ENCODE results near the gene EIF4G1. TPM values are rescaled to one million over a fixed set of nuclear protein-coding genes. Genes with fewer than 3 reads are reported as not detected.
"Not testable (repeated sequence)": the region's sequence is repeated elsewhere in the genome, so short reads cannot be mapped to it uniquely, and the experiment has no call there.

The EIF4G1 gene, protein sequence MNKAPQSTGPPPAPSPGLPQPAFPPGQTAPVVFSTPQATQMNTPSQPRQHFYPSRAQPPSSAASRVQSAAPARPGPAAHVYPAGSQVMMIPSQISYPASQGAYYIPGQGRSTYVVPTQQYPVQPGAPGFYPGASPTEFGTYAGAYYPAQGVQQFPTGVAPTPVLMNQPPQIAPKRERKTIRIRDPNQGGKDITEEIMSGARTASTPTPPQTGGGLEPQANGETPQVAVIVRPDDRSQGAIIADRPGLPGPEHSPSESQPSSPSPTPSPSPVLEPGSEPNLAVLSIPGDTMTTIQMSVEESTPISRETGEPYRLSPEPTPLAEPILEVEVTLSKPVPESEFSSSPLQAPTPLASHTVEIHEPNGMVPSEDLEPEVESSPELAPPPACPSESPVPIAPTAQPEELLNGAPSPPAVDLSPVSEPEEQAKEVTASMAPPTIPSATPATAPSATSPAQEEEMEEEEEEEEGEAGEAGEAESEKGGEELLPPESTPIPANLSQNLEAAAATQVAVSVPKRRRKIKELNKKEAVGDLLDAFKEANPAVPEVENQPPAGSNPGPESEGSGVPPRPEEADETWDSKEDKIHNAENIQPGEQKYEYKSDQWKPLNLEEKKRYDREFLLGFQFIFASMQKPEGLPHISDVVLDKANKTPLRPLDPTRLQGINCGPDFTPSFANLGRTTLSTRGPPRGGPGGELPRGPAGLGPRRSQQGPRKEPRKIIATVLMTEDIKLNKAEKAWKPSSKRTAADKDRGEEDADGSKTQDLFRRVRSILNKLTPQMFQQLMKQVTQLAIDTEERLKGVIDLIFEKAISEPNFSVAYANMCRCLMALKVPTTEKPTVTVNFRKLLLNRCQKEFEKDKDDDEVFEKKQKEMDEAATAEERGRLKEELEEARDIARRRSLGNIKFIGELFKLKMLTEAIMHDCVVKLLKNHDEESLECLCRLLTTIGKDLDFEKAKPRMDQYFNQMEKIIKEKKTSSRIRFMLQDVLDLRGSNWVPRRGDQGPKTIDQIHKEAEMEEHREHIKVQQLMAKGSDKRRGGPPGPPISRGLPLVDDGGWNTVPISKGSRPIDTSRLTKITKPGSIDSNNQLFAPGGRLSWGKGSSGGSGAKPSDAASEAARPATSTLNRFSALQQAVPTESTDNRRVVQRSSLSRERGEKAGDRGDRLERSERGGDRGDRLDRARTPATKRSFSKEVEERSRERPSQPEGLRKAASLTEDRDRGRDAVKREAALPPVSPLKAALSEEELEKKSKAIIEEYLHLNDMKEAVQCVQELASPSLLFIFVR (N-terminal part only)
- total RNA-seq = 215 and 245 TPM in 2 replicates

DNA sequence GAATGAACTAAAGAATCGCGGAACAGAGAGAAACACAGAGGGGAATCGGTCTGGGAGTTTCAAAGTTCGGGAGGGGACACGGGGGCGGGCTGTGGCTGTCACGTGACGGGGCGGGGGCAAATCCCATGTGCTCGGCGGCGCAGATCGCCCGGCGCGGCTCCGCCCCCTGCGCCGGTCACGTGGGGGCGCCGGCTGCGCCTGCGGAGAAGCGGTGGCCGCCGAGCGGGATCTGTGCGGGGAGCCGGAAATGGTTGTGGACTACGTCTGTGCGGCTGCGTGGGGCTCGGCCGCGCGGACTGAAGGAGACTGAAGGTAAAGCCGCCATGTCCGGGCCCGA is at the start of gene EIF4G1:
Gene EIF4G1, plus strand, starts transcription at position 244 of the 337 bp plus-strand sequence. CDS start 1,191 bp downstream, outside the sequence.
- Histone ChIP-seq H2AFZ (ENCODE audit: low read length) (peak within 1 kb of the TSS; percentile 48), H4K20me1 (ENCODE audit: insufficient read depth, low read length) (peaks cover 39% of the 10 kb centered on the region)

DNA sequence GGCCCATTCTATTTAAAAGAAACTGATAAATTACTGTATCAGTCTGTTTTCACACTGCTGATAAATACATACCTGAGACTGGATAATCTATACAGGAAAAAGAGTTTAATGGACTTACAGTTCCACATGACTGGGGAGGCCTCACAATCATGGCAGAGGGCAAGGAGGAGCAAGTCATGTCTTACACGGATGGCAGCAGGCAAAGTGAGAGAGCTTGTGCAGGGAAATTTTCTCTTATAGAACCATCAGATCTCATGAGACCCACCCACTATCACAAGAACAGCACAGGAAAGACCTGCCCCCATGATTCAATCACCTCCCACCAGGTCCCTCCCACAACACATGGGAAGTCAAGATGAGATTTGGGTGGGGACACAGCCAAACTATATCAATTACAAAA is 47.2 kb upstream of the EIF4G1 start:
- H3K36me3 ChIP-seq (ENCODE audit: insufficient read depth, low read length); H3K4me1 ChIP-seq (ENCODE audit: insufficient read depth, low read length); H3K79me2 ChIP-seq (ENCODE audit: insufficient read depth, low read length): not testable (repeated sequence)

More for the DNA sequence above, at the start of gene EIF4G1:
- DNase-seq (ENCODE audit: insufficient read length, low spot score, missing footprints) = peak; percentile 99
- peak within 1 kb of the TSS; percentile 90 for H3K27ac ChIP-seq (ENCODE audit: low read depth, low read length)
- TF ChIP-seq, protein P1, sequence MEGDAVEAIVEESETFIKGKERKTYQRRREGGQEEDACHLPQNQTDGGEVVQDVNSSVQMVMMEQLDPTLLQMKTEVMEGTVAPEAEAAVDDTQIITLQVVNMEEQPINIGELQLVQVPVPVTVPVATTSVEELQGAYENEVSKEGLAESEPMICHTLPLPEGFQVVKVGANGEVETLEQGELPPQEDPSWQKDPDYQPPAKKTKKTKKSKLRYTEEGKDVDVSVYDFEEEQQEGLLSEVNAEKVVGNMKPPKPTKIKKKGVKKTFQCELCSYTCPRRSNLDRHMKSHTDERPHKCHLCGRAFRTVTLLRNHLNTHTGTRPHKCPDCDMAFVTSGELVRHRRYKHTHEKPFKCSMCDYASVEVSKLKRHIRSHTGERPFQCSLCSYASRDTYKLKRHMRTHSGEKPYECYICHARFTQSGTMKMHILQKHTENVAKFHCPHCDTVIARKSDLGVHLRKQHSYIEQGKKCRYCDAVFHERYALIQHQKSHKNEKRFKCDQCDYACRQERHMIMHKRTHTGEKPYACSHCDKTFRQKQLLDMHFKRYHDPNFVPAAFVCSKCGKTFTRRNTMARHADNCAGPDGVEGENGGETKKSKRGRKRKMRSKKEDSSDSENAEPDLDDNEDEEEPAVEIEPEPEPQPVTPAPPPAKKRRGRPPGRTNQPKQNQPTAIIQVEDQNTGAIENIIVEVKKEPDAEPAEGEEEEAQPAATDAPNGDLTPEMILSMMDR (IDR thresholded peaks at IDR 0.05; ENCODE audit: extremely low read depth, low read depth, low read length) = no peak
- peaks cover 30% of the 10 kb centered on the region for H3K36me3 ChIP-seq (ENCODE audit: insufficient read depth, low read length)
- H3K4me1 ChIP-seq (ENCODE audit: insufficient read depth, low read length) = peaks cover 23% of the 10 kb centered on the region
- H3K4me2 ChIP-seq (ENCODE audit: insufficient read depth, low read length) = peak within 1 kb of the TSS; percentile 98
- H3K79me2 ChIP-seq (ENCODE audit: insufficient read depth, low read length) = peaks cover 46% of the 10 kb centered on the region
- H3K27me3 ChIP-seq (ENCODE audit: insufficient read depth, low read length) = no peaks in the 10 kb centered on the region
- peak within 1 kb of the TSS; percentile 97 for H3K4me3 ChIP-seq (ENCODE audit: insufficient read depth, low read length)
- H3K9me3 ChIP-seq (ENCODE audit: low read depth, low read length) = no peaks in the 10 kb centered on the region

DNA sequence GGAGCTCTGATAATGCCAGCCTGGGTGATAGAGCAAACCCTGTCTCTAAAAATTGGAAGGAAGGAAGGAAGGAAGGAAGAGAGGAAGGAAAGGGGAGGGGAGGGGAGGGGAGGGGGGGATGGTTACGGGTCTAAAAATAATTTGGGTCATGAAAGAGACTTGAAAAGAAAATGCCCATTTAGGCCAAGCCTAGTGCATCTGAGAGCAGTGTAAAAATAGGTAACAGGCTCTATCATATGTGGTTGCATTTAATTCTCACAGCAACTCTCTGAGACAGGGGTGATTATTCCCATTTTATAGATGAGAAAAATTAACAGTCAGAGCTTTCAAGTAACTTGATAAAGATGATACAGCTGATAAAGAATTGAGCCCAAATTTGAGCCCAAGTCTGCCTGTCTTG is 42.1 kb upstream of the EIF4G1 start:
- TF ChIP-seq, protein P1 (IDR thresholded peaks at IDR 0.05; ENCODE audit: extremely low read depth, low read depth, low read length) = no peak
- H3K9me3 ChIP-seq (ENCODE audit: low read depth, low read length) = no peaks in the 10 kb centered on the region

More for the DNA sequence above, 47.2 kb upstream of the EIF4G1 start:
- not testable (repeated sequence) for DNase-seq (ENCODE audit: insufficient read length, low spot score, missing footprints); H3K27ac ChIP-seq (ENCODE audit: low read depth, low read length); H3K4me3 ChIP-seq (ENCODE audit: insufficient read depth, low read length); H3K9me3 ChIP-seq (ENCODE audit: low read depth, low read length); H3K4me2 ChIP-seq (ENCODE audit: insufficient read depth, low read length); H4K20me1 ChIP-seq (ENCODE audit: insufficient read depth, low read length); H2AFZ ChIP-seq (ENCODE audit: low read length)
- peaks cover 23% of the 10 kb centered on the region for H3K27me3 ChIP-seq (ENCODE audit: insufficient read depth, low read length)

DNA sequence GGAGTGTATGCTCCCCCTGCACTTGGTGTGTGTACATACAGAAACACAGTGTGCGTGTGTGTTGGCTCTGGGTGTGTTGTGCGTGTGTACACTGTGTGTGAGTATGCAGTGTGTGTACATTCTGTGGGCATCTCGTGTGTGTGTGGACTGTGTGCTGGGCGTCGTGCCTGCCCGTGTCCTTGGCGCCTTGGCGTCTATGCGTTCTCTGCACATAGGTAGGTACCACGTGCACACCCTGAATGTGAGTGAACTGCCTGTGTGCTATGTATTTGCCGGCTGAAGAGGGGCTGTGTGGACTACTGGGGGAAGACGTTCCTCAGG is 39.1 kb upstream of the EIF4G1 start:
- H3K9me3 ChIP-seq (ENCODE audit: low read depth, low read length) = no peaks in the 10 kb centered on the region
- no peaks in the 10 kb centered on the region for H3K79me2 ChIP-seq (ENCODE audit: insufficient read depth, low read length)
- H3K27ac ChIP-seq (ENCODE audit: low read depth, low read length) = no peak overlapping the region
- H3K4me1 ChIP-seq (ENCODE audit: insufficient read depth, low read length) = no peaks in the 10 kb centered on the region
- H4K20me1 ChIP-seq (ENCODE audit: insufficient read depth, low read length) = no peaks in the 10 kb centered on the region
- TF ChIP-seq, protein P1 (IDR thresholded peaks at IDR 0.05; ENCODE audit: extremely low read depth, low read depth, low read length) = no peak
- no peak overlapping the region for H3K4me2 ChIP-seq (ENCODE audit: insufficient read depth, low read length)
- no peaks in the 10 kb centered on the region for H3K36me3 ChIP-seq (ENCODE audit: insufficient read depth, low read length)
- DNase-seq (ENCODE audit: insufficient read length, low spot score, missing footprints) = peak; percentile 53
- H3K4me3 ChIP-seq (ENCODE audit: insufficient read depth, low read length) = no peak overlapping the region
- H2AFZ ChIP-seq (ENCODE audit: low read length) = no peak overlapping the region
- peaks cover 43% of the 10 kb centered on the region for H3K27me3 ChIP-seq (ENCODE audit: insufficient read depth, low read length)

More for the DNA sequence above, 42.1 kb upstream of the EIF4G1 start:
- Histone ChIP-seq H3K36me3 (ENCODE audit: insufficient read depth, low read length) (no peaks in the 10 kb centered on the region), H3K27ac (ENCODE audit: low read depth, low read length) (no peak overlapping the region), H3K4me1 (ENCODE audit: insufficient read depth, low read length) (no peaks in the 10 kb centered on the region), H2AFZ (ENCODE audit: low read length) (no peak overlapping the region), H3K4me3 (ENCODE audit: insufficient read depth, low read length) (no peak overlapping the region), H3K27me3 (ENCODE audit: insufficient read depth, low read length) (peaks cover 39% of the 10 kb centered on the region), H3K4me2 (ENCODE audit: insufficient read depth, low read length) (no peak overlapping the region), H3K79me2 (ENCODE audit: insufficient read depth, low read length) (no peaks in the 10 kb centered on the region), H4K20me1 (ENCODE audit: insufficient read depth, low read length) (no peaks in the 10 kb centered on the region)
- DNase-seq (ENCODE audit: insufficient read length, low spot score, missing footprints) = peak; percentile 5

Measured in osteoblast (primary cell).